Prostate gland (tissue), 2 donors: ENCODE results near the gene ALOX15. TPM values are rescaled to one million over a fixed set of nuclear protein-coding genes. Genes with fewer than 3 reads are reported as not detected.
"Not testable (repeated sequence)": the region's sequence is repeated elsewhere in the genome, so short reads cannot be mapped to it uniquely, and the experiment has no call there.

Source experiments
- DNase-seq: peaks from one replicate; pipeline ENCODE4 v3.0.0-alpha.2; 2019; ENCODE audit warnings: low spot score
- H3K27ac ChIP-seq, 2 donors: fragments of 200-600 bp; sonication (generic); 2 replicates each; pipeline ENCODE4 v1.5.1; 2017 to 2019
- H3K27me3 ChIP-seq: fragments of 200-600 bp; sonication (generic); replicated peaks from 2 replicates; pipeline ENCODE4 v1.5.1; 2019; ENCODE audit not compliant: insufficient read depth
- H3K36me3 ChIP-seq, 2 donors: fragments of 200-600 bp; sonication (generic); 1 replicate in 1 of 2; 2 replicates in 1 of 2; pipeline versions ENCODE4 v1.5.1 to v1.8.1; 2017 to 2019
- H3K4me1 ChIP-seq: fragments of 200-600 bp; sonication (generic); replicated peaks from 2 replicates; pipeline ENCODE4 v1.5.1; 2019
- H3K4me3 ChIP-seq, 2 donors: fragments of 200-600 bp; sonication (generic); 2 replicates each; pipeline ENCODE4 v1.5.1; 2017 to 2019
- H3K9me3 ChIP-seq: fragments of 200-600 bp; sonication (generic); 2 replicates; pipeline ENCODE4 v1.5.1; 2017
- CTCF ChIP-seq, 4 experiments: fragments of 200-600 bp in 2 of 4; fragments of 450-650 bp in 2 of 4; sonication (generic) in 2 of 4; IDR thresholded peaks; 1 replicate in 3 of 4; 2 replicates in 1 of 4; pipeline ENCODE4 v1.5.1; 2016 to 2019; ENCODE audit warnings: antibody characterized with exemption in 4 of 4, mild to moderate bottlenecking in 2 of 4, moderate library complexity in 2 of 4
- POLR2A ChIP-seq: fragments of 450-650 bp; IDR thresholded peaks from one replicate; pipeline ENCODE4 v1.6.1; 2016; ENCODE audit warnings: antibody characterized with exemption, mild to moderate bottlenecking
- POLR2AphosphoS5 ChIP-seq: sonication (generic); formaldehyde crosslinking; IDR thresholded peaks from one replicate; pipeline ENCODE4 v1.6.1; 2017; ENCODE audit warnings: antibody characterized with exemption
- WGBS: methylation state at CpG from one replicate; pipeline ENCODE4 v1.1.5; 2018; 5-methylcytosine and 5-hydroxymethylcytosine counted together
- intact Hi-C: fragments of 100-400 bp; cut with DNase I; formaldehyde crosslinking; loops from one replicate; pipeline ENCODE4 v1.14.2; 2022
- total RNA-seq, 2 donors: library from RNA; depleted of rRNA; stranded (reverse); fragments of >200 nt; gene quantifications; one replicate each; pipeline ENCODE4 v1.1.0, GENCODE V29; 2016

The ALOX15 gene
- total RNA-seq, 2 donors from 2014 or later, result 0.41 to 0.97 TPM

- no peaks in the 10 kb centered on the region for H3K36me3 ChIP-seq
- H3K27ac ChIP-seq, result no peak overlapping the region
- H3K4me1 ChIP-seq, result no peaks in the 10 kb centered on the region
- no peaks in the 10 kb centered on the region for H3K27me3 ChIP-seq
- H3K9me3 ChIP-seq, result no peaks in the 10 kb centered on the region
- WGBS, result 68% methylated on average over 5 of the region's 5 CpGs
- DNase-seq, result no peak
- intact Hi-C loops, result no loop called here
- no peak overlapping the region for H3K4me3 ChIP-seq
- TF ChIP-seq CTCF (IDR thresholded peaks at IDR 0.05), result no peak
- no peak for TF ChIP-seq POLR2AphosphoS5
- TF ChIP-seq POLR2A, result no peak
Observed at GRCh38 chr17:4652997-4653396, 11.5 kb upstream of the ALOX15 start.

GRCh38 chr17:4648741-4649140 lies 7.3 kb upstream of the ALOX15 start:
- no peak for DNase-seq
- Histone ChIP-seq H3K27ac (no peak overlapping the region), H3K27me3 (no peaks in the 10 kb centered on the region), H3K36me3 (no peaks in the 10 kb centered on the region), H3K4me1 (no peaks in the 10 kb centered on the region), H3K4me3 (no peak overlapping the region), H3K9me3 (no peaks in the 10 kb centered on the region)
- TF ChIP-seq POLR2AphosphoS5 (no peak), POLR2A (no peak), CTCF (IDR thresholded peaks at IDR 0.05) (no peak)
- WGBS, result 26% methylated on average over 2 of the region's 2 CpGs
- intact Hi-C loops, result no loop called here

DNA sequence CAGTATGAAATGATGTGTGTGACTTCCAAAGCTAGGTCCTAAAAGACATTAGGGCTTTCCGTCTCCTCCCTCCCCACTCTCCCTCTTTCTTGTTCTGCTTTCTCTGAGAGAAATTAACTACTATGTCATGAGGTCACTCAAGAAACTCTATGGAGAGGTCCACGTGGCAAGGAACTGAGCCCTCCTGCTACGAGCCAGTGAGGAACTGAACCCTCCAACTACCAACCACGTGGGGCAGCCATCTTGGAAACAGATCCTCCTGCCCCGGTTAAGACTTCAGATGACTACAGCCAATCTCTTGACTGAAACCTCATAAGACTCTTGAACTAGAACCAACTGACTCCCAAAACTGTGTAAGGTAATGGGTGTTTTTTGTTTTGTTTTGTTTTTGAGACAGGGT lies 4.2 kb upstream of the ALOX15 start:
- Histone ChIP-seq H3K27ac (no peak overlapping the region), H3K27me3 (peaks cover 3% of the 10 kb centered on the region), H3K4me3 (no peak overlapping the region), H3K36me3 (no peaks in the 10 kb centered on the region), H3K4me1 (no peaks in the 10 kb centered on the region), H3K9me3 (no peaks in the 10 kb centered on the region)
- intact Hi-C loops, result no loop called here
- WGBS, result 78% methylated on average over 5 of the region's 5 CpGs
- TF ChIP-seq POLR2A (no peak), POLR2AphosphoS5 (no peak), CTCF (IDR thresholded peaks at IDR 0.05) (no peak)
- no peak for DNase-seq

- H3K36me3 ChIP-seq, result no peaks in the 10 kb centered on the region
- no peak overlapping the region for H3K27ac ChIP-seq
- no peak for DNase-seq
- WGBS, result 40% methylated on average over 4 of the region's 4 CpGs
- peaks cover 9% of the 10 kb centered on the region for H3K27me3 ChIP-seq
- H3K9me3 ChIP-seq, result no peaks in the 10 kb centered on the region
- TF ChIP-seq POLR2AphosphoS5 (no peak), CTCF (IDR thresholded peaks at IDR 0.05) (no peak), POLR2A (no peak)
- no peaks in the 10 kb centered on the region for H3K4me1 ChIP-seq
- no peak overlapping the region for H3K4me3 ChIP-seq
- intact Hi-C loops, result no loop called here
Observed at GRCh38 chr17:4643676-4644075, 2.2 kb upstream of the ALOX15 start.

- Histone ChIP-seq H3K36me3 (no peaks in the 10 kb centered on the region), H3K4me1 (no peaks in the 10 kb centered on the region), H3K4me3 (no peak overlapping the region), H3K27me3 (peaks cover 12% of the 10 kb centered on the region), H3K9me3 (no peaks in the 10 kb centered on the region), H3K27ac (no peak overlapping the region)
- no peak for DNase-seq
- WGBS, result 15% methylated on average over 6 of the region's 6 CpGs
- no peak for TF ChIP-seq POLR2AphosphoS5
- no peak for TF ChIP-seq POLR2A
- no peak for TF ChIP-seq CTCF (IDR thresholded peaks at IDR 0.05)
- intact Hi-C loops, result no loop called here
Observed at GRCh38 chr17:4642286-4642685, 808 bp upstream of the ALOX15 start.

DNA sequence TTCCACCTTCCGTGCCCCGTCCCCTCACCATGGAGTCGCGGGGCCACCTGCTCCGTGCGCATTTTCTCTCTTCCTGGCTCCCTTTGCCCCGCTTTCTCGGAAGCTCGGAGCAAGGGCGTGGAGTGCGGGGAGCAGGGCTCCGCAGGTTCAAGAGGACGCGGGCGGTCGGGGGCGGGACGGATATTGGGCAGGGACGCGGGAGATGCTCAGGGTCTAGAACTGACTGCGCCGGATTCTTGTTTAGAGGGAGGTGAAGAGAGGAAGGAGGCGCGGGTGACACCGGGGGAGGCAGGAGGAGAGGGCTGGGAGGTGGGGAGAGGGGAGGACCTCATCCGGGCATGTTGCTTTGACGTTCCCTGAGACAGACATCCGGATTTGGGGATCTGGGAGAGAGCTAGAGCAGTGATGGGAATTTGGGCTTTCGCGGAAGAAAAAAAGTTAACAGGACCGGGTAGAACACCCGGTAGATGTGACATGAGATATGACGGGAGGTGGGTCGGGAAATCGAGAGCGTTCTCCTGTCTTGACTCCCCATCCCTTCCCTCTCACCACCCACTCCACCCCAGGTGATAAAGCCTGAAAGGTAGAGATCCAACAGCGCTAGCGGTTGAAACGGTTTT lies 799 bp downstream of the ALOX15 start:
- DNase-seq, H3K4me1 ChIP-seq, H3K36me3 ChIP-seq, intact Hi-C loops, H3K9me3 ChIP-seq, H3K27ac ChIP-seq, H3K4me3 ChIP-seq: not testable (repeated sequence)
- 2% methylated on average over 28 of the region's 39 CpGs for WGBS
- H3K27me3 ChIP-seq, result peaks cover 14% of the 10 kb centered on the region

GRCh38 chr17:4639301-4640059 lies 2.0 kb downstream of the ALOX15 start:
- H3K36me3 ChIP-seq, intact Hi-C loops, DNase-seq, H3K27ac ChIP-seq, H3K9me3 ChIP-seq, H3K4me3 ChIP-seq, H3K4me1 ChIP-seq: not testable (repeated sequence)
- peaks cover 15% of the 10 kb centered on the region for H3K27me3 ChIP-seq
- WGBS, result 12% methylated on average over 25 of the region's 56 CpGs
